Breast epithelium (tissue), 4 donors: Measurements from ENCODE around the gene CCDC54. TPM values are rescaled to one million over a fixed set of nuclear protein-coding genes. Genes with fewer than 3 reads are reported as not detected.

Experiments used
- DNase-seq, 2 donors: peaks; one replicate each; pipeline ENCODE4 v3.0.0-alpha.2; 2019; ENCODE audit warnings: low spot score in 2 of 2
- H3K27ac ChIP-seq, 2 donors: fragments of 200-600 bp; sonication (generic) in 1 of 2; one replicate each; pipeline ENCODE4 v1.5.1; 2016 to 2019; ENCODE audit warnings: mild to moderate bottlenecking in 1 of 2
- H3K27me3 ChIP-seq, 2 donors: fragments of 200-600 bp; sonication (generic) in 1 of 2; one replicate each; pipeline versions ENCODE4 v1.5.1 to v1.6.0; 2017 to 2019; ENCODE audit warnings: control low read depth in 1 of 2, mild to moderate bottlenecking in 1 of 2
- H3K36me3 ChIP-seq: fragments of 200-600 bp; one replicate; pipeline ENCODE4 v1.5.1; 2019
- H3K4me1 ChIP-seq, 2 donors: fragments of 200-600 bp; sonication (generic); one replicate each; pipeline ENCODE4 v1.5.1; 2016 to 2019; ENCODE audit warnings: control low read depth in 1 of 2
- H3K4me3 ChIP-seq, 3 donors: fragments of 200-600 bp; sonication (generic); 1 replicate in 2 of 3; 2 replicates in 1 of 3; pipeline ENCODE4 v1.5.1; 2016 to 2019; ENCODE audit warnings: mild to moderate bottlenecking in 3 of 3, moderate library complexity in 2 of 3
- H3K9me3 ChIP-seq, 2 donors: fragments of 200-600 bp; sonication (generic) in 1 of 2; one replicate each; pipeline ENCODE4 v1.5.1; 2016 to 2019; ENCODE audit warnings: control low read depth in 1 of 2
- POLR2A ChIP-seq: fragments of 450-650 bp; IDR thresholded peaks from one replicate; pipeline ENCODE4 v1.6.1; 2016; ENCODE audit warnings: antibody characterized with exemption, mild to moderate bottlenecking, moderate library complexity
- POLR2AphosphoS5 ChIP-seq, 3 donors: sonication (generic); formaldehyde crosslinking; IDR thresholded peaks; one replicate each; pipeline ENCODE4 v1.6.1; 2017; ENCODE audit warnings: antibody characterized with exemption in 3 of 3
- intact Hi-C: fragments of 100-400 bp; cut with DNase I; formaldehyde crosslinking; loops from one replicate; pipeline ENCODE4 v1.15.1; 2023; ENCODE audit warnings: low total_unique reads
- total RNA-seq, 3 donors: library from RNA; depleted of rRNA; stranded (reverse); fragments of >200 nt; gene quantifications; one replicate each; pipeline ENCODE4 v1.1.0, GENCODE V29; 2016
- TF ChIP-seq, protein P1 (sequence below), 3 donors: fragments of 450-650 bp; IDR thresholded peaks; one replicate each; pipeline ENCODE4 v1.5.1; 2016 to 2017; ENCODE audit warnings: antibody characterized with exemption in 3 of 3, mild to moderate bottlenecking in 3 of 3, moderate library complexity in 3 of 3

Gene CCDC54
- total RNA-seq, 3 donors from 2014 or later, result 0.33 TPM; not detected in 2

DNA sequence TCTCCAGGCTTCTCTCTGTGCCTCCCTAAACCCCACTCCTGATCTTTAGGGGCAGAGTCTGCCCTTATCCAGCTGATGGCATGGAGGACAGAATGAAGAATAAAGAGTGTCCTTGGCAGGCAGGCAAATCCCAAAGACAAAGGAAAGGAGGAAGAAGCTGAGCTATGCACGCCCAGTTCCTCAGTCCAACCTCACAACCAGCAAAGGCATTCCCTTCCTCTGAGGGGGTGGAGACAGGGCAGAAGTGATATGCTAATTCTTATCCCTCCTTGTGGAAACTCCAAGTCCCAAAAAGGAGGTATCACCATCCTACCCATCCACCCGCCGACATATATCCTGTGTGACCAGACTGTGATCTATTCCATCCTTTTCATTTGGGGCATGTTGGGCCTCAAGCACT lies 10.5 kb upstream of the CCDC54 start:
- DNase-seq, result no peak
- intact Hi-C loops, result no loop called here

DNA sequence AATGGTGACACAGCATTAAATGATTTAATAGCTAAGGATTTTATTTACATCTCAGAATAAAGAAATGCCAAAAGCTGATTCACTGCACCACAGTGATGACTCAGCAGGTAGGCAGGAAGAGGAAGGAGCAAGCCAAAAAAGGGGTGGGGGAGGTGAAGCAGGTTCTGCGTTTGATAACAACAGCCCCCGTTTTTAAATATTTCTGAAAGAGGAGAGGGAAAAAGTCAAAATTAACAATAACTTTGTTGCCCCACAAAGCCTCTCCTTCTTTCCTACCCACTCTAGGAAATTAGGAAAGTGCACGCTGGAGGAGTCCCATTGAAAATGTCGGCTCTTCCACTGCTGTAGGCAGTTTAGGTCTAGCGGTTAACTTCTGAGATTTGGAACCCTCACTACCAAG lies 9.9 kb upstream of the CCDC54 start:
- H3K27ac ChIP-seq, result no peak overlapping the region
- TF ChIP-seq POLR2AphosphoS5 (IDR thresholded peaks at IDR 0.05) (no peak), POLR2A (no peak)
- TF ChIP-seq, protein P1, sequence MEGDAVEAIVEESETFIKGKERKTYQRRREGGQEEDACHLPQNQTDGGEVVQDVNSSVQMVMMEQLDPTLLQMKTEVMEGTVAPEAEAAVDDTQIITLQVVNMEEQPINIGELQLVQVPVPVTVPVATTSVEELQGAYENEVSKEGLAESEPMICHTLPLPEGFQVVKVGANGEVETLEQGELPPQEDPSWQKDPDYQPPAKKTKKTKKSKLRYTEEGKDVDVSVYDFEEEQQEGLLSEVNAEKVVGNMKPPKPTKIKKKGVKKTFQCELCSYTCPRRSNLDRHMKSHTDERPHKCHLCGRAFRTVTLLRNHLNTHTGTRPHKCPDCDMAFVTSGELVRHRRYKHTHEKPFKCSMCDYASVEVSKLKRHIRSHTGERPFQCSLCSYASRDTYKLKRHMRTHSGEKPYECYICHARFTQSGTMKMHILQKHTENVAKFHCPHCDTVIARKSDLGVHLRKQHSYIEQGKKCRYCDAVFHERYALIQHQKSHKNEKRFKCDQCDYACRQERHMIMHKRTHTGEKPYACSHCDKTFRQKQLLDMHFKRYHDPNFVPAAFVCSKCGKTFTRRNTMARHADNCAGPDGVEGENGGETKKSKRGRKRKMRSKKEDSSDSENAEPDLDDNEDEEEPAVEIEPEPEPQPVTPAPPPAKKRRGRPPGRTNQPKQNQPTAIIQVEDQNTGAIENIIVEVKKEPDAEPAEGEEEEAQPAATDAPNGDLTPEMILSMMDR (IDR thresholded peaks at IDR 0.05), result no peak
- H3K4me1 ChIP-seq, result no peaks in the 10 kb centered on the region
- DNase-seq, result no peak
- no peaks in the 10 kb centered on the region for H3K9me3 ChIP-seq
- no peaks in the 10 kb centered on the region for H3K27me3 ChIP-seq
- intact Hi-C loops, result no loop called here
- H3K4me3 ChIP-seq, result no peak overlapping the region
- no peaks in the 10 kb centered on the region for H3K36me3 ChIP-seq

More for the DNA sequence above, 10.5 kb upstream of the CCDC54 start:
- no peak overlapping the region for H3K27ac ChIP-seq
- H3K4me3 ChIP-seq, result no peak overlapping the region
- H3K36me3 ChIP-seq, result no peaks in the 10 kb centered on the region
- TF ChIP-seq POLR2AphosphoS5 (IDR thresholded peaks at IDR 0.05) (no peak), POLR2A (no peak)
- TF ChIP-seq, protein P1 (IDR thresholded peaks at IDR 0.05), result no peak
- no peaks in the 10 kb centered on the region for H3K4me1 ChIP-seq
- H3K27me3 ChIP-seq, result no peaks in the 10 kb centered on the region
- H3K9me3 ChIP-seq, result no peaks in the 10 kb centered on the region

DNA sequence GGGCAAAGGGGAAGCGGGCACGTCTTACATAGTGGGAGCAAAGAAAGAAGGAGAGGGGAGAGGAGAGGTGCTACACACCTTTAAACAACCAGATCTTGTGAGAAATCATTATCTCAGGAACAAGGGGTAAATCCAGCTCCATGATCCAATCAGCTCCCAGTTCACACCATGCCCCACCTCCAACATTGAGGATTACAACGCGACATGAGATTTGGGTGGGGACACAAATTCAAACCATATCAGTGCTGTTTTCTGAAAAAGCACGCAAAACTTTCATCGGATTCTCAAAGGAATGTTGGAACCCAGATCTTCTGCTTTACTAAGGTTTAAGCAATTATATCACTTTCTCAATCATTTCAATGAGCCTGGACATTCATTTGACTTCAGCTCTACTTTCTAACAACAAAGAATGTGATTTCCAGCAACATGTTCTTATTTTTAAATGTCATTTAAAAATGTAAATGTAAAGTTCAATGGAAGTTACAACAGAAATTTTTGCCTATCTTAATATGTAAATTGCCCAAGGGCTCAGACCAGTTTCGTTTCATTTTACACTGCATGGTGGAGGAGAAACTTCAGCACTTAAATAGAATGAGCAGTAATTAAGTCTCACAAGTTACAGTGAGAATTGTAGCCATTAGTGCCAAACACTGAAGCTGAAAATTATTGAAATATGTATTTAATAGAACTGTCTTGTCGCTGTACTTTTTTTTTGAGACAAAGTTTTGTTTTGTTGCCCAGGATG lies 8.4 kb upstream of the CCDC54 start:
- Histone ChIP-seq H3K27ac (no peak overlapping the region), H3K36me3 (no peaks in the 10 kb centered on the region), H3K27me3 (no peaks in the 10 kb centered on the region), H3K4me1 (no peaks in the 10 kb centered on the region), H3K4me3 (no peak overlapping the region), H3K9me3 (no peaks in the 10 kb centered on the region)
- DNase-seq, result no peak
- TF ChIP-seq POLR2AphosphoS5 (IDR thresholded peaks at IDR 0.05) (no peak), POLR2A (no peak)
- TF ChIP-seq, protein P1 (IDR thresholded peaks at IDR 0.05), result no peak
- intact Hi-C loops, result no loop called here

DNA sequence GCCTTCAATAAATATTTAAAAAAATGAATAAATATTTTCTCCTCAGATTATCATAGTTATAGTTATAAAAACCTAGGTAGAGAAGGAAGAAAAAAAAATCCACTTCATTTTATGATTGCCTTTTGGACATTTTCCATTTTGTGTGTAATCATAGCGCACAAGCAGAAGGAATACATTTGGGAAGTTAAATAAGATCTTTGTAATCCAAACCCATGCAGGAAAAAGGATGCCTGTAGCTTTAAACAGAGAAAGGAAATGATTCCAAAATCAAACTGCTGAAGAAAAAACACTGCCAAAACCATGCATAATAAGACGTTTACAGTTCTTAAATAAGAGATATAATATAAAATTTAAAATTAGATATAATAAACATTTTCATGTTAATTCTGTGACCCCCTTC lies 7.4 kb upstream of the CCDC54 start:
- Histone ChIP-seq H3K9me3 (no peaks in the 10 kb centered on the region), H3K4me3 (no peak overlapping the region), H3K27me3 (no peaks in the 10 kb centered on the region), H3K36me3 (no peaks in the 10 kb centered on the region), H3K4me1 (no peaks in the 10 kb centered on the region), H3K27ac (no peak overlapping the region)
- TF ChIP-seq POLR2AphosphoS5 (IDR thresholded peaks at IDR 0.05) (no peak), POLR2A (no peak)
- TF ChIP-seq, protein P1 (IDR thresholded peaks at IDR 0.05), result no peak
- DNase-seq, result no peak
- intact Hi-C loops, result no loop called here

DNA sequence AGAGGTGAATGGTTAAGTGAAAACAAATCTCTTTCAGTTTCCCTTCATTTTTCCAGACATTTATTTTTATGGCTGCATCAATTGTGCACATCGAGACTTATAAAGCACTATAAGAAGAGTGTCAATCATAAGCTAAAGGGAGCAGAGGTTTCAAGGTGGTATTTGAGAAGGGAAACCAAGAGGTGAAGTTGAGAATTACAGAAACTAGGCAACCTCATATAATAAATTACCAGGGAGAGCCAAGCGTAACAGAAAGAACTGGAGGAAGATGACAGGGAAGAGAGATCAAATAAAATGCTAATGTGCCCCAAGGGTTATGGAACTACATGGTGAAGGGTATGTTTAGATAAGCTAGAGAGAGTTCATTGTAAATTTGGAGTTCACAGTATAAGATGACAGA lies 6.3 kb upstream of the CCDC54 start:
- intact Hi-C loops, result no loop called here
- Histone ChIP-seq H3K27ac (no peak overlapping the region), H3K4me1 (no peaks in the 10 kb centered on the region), H3K9me3 (no peaks in the 10 kb centered on the region), H3K27me3 (no peaks in the 10 kb centered on the region), H3K4me3 (no peak overlapping the region), H3K36me3 (no peaks in the 10 kb centered on the region)
- TF ChIP-seq, protein P1 (IDR thresholded peaks at IDR 0.05), result no peak
- no peak for DNase-seq
